Islet precursor cell (in vitro differentiated cells): ENCODE measurements around the gene DZIP3.

Source experiments
- DNase-seq: peaks from one replicate; pipeline ENCODE4 v3.0.0-alpha.2; 2018

DZIP3 gene

DNA sequence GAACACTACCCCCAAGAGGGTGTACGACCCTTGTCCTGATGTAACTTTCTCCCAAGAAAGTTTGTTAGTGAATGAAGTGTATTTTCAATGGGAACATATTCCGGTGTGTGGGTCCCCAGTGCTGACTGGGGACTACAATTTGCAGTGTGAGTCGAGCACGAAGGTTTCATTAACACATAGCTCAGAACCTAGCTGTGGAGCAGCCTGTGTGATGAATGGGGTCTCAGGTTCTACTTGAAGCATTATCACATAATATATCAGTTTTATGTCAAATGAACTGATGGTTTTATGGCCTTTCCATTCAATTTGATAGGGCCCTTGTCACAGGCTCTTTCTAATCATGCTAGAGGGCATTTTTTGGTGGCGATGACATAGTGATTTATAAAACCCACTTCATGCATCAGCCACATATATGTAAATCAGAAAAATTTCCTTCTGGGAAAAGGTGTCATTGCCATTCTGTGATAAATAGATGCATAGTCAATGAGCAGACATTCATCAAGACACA is 123.5 kb downstream of the DZIP3 start:
- DNase-seq: no peak

GRCh38 chr3:108713816-108714215 is 124.3 kb downstream of the DZIP3 start:
- no peak for DNase-seq

GRCh38 chr3:108718454-108718853 is 128.9 kb downstream of the DZIP3 start:
- DNase-seq: no peak

GRCh38 chr3:108719178-108719806 is 129.8 kb downstream of the DZIP3 start:
- no peak for DNase-seq

DNA sequence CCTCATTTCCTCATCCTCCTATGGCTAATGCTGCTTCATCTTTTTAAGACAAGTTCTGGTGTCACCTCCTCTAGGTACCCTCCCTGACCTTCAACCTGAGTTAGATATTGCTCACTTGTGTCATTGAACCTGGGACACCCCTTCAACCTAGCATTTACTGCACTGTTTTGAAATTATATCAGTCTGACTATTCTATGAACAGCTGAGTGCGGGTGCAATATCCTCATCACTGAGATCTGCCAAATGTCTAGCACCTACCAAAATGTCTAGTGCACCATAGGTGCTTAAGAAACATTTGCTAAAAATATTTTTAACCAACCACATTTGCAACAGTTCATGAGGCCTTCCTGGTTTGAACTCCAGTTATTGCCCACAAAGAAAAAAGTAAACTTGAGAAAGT is 133.2 kb downstream of the DZIP3 start:
- DNase-seq: no peak

DNA sequence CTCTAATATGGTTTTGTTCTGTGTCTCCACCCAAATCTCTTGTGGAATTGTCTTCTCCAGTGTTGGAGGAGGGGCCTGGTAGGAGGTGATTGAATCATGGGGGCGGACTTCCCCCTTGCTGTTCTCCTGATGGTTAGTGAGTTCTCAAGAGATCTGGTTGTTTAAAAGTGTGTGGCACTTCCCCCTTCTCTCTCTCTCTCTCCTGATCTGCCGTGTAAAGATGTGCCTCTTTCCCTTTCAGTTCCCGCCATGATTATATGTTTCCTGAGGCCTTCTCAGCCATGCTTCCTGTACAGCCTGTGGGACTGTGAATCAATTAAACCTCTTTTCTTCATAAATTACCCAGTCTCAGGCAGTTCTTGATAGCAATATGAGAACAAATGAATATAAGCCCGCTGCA is 134.6 kb downstream of the DZIP3 start:
- DNase-seq: no peak

DNA sequence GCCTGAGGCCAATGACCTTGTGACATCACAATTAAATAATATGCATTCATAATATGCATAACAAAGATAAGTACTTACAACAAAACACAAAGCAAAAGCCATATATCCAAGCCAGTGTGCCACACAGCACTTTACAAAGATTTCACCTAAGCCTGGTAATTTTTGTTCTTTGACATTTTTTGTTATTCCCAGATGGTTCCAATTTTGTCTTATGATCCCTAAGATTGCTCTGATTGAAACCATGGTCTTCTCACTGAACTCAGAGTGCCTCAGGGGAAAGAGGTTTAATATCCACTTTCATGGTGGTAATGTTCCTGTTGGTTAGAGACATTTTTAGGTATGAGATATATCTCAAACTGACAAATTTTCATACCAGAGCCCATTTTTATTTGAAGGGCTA is 138.6 kb downstream of the DZIP3 start:
- no peak for DNase-seq

DNA sequence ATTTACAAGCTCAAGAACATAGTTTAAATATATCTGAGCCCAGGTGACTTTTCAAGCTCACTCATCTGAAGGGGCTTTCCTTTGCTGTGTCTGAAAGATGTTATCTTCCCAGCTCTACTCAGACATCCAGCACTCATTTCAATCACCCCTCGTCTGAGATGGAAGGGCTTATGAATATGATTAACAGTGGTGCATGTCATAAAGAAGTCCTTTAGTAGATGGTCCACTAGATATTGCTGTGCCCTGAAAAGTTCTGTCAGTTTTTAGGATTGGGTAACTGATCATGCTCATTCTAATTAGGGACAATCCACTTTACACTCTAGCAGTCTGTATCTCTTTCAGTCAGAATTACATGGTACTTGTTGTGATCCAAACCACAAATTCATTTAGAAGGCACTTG is 139.4 kb downstream of the DZIP3 start:
- no peak for DNase-seq

DNA sequence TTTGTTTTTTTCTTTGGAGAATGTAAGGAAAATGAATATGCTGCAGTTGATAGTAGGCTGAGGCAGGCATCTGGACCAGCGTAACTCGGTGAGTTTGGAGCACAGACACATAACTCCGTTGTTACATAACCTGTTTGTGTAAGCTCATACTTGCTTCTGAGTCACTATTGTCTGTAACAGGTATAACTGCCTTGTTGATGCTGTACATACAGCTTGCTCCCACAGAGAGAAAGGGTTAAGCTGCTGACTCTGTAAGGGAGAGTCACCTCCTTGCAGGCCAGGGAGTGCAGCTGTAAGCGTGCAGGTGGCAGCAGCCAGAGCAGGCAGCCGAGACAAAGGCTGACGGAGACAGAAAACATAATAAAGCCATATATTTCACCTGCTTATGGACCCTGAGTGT is 147.3 kb downstream of the DZIP3 start:
- no peak for DNase-seq

GRCh38 chr3:108742929-108743328 is 153.4 kb downstream of the DZIP3 start:
- no peak for DNase-seq
